Neutrophil (primary cell): ENCODE results near the gene ITPR1.

Experiments used
- H3K27ac ChIP-seq: fragments of 200-600 bp; sonication (generic); 2 replicates; pipeline ENCODE4 v1.5.1; 2016; ENCODE audit warnings: mild to moderate bottlenecking, moderate library complexity
- H3K27me3 ChIP-seq: fragments of 200-600 bp; sonication (generic); 2 replicates; pipeline ENCODE4 v1.6.0; 2016; ENCODE audit warnings: mild to moderate bottlenecking
- H3K36me3 ChIP-seq: fragments of 200-600 bp; sonication (generic); 2 replicates; pipeline ENCODE4 v1.5.1; 2017
- H3K4me1 ChIP-seq, 2 experiments: fragments of 200-600 bp in 1 of 2; sonication (generic) in 1 of 2; 1 replicate in 1 of 2; 2 replicates in 1 of 2; pipeline versions ENCODE4 v1.5.1 to v1.6.1; 2013 to 2016; ENCODE audit warnings: low read depth in 1 of 2, low read length in 1 of 2, mild to moderate bottlenecking in 1 of 2, moderate library complexity in 1 of 2; ENCODE audit not compliant: control insufficient read depth in 1 of 2, insufficient read depth in 1 of 2
- H3K4me3 ChIP-seq, 2 experiments: fragments of 200-600 bp in 1 of 2; sonication (generic) in 1 of 2; 1 replicate in 1 of 2; 2 replicates in 1 of 2; pipeline ENCODE4 v1.5.1; 2013 to 2016; ENCODE audit warnings: low read depth in 1 of 2, low read length in 1 of 2, mild to moderate bottlenecking in 1 of 2, moderate library complexity in 1 of 2
- H3K9me3 ChIP-seq: fragments of 200-600 bp; sonication (generic); 2 replicates; pipeline ENCODE4 v1.5.1; 2016
- CTCF ChIP-seq: fragments of 200-600 bp; sonication (generic); IDR thresholded peaks from 2 replicates; pipeline ENCODE4 v1.5.1; 2016; ENCODE audit warnings: antibody characterized with exemption

Gene ITPR1

DNA sequence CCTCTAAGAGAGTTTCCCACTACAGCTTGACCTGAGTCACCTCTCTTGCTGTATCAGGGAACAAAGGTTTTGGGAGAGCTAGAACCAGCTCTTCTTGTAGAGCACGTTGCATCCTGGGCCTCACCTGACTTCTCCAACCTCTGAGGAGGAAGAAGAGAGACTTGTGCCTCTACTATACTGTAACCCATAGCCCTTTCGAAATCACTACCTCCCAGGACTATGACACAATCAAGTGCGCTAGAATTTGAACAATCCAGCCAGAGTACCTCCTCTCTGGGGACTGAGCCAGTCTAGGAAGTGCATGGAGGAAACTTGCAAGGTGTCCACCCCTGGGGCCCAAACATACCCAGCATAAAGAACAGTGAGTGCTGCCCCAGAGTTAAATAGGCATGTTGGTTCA lies 293.3 kb downstream of the ITPR1 start:
- H3K9me3 ChIP-seq: no peaks in the 10 kb centered on the region
- H3K27me3 ChIP-seq: no peaks in the 10 kb centered on the region
- H3K27ac ChIP-seq: no peak overlapping the region
- H3K36me3 ChIP-seq: no peaks in the 10 kb centered on the region
- H3K4me1 ChIP-seq: peaks cover 5 to 6% of the 10 kb centered on the region in 2 experiments
- no peak overlapping the region for H3K4me3 ChIP-seq
- no peak for TF ChIP-seq CTCF

GRCh38 chr3:4791358-4791757 lies 298.2 kb downstream of the ITPR1 start:
- Histone ChIP-seq H3K36me3 (no peaks in the 10 kb centered on the region), H3K27ac (no peak overlapping the region), H3K4me3 (no peak overlapping the region), H3K4me1 (peaks cover 3 to 4% of the 10 kb centered on the region in 2 experiments), H3K9me3 (no peaks in the 10 kb centered on the region), H3K27me3 (no peaks in the 10 kb centered on the region)
- no peak for TF ChIP-seq CTCF

- H3K36me3 ChIP-seq: no peaks in the 10 kb centered on the region
- H3K27ac ChIP-seq: no peak overlapping the region
- no peaks in the 10 kb centered on the region for H3K9me3 ChIP-seq
- no peaks in the 10 kb centered on the region for H3K27me3 ChIP-seq
- no peaks in the 10 kb centered on the region for H3K4me1 ChIP-seq
- H3K4me3 ChIP-seq: no peak overlapping the region
- no peak for TF ChIP-seq CTCF
Observed at GRCh38 chr3:4793311-4793710, 300.2 kb downstream of the ITPR1 start.

GRCh38 chr3:4794331-4794730 lies 301.2 kb downstream of the ITPR1 start:
- no peaks in the 10 kb centered on the region for H3K36me3 ChIP-seq
- H3K4me3 ChIP-seq: no peak overlapping the region
- H3K27me3 ChIP-seq: no peaks in the 10 kb centered on the region
- H3K4me1 ChIP-seq: no peaks in the 10 kb centered on the region
- no peak overlapping the region for H3K27ac ChIP-seq
- no peak for TF ChIP-seq CTCF
- no peaks in the 10 kb centered on the region for H3K9me3 ChIP-seq

DNA sequence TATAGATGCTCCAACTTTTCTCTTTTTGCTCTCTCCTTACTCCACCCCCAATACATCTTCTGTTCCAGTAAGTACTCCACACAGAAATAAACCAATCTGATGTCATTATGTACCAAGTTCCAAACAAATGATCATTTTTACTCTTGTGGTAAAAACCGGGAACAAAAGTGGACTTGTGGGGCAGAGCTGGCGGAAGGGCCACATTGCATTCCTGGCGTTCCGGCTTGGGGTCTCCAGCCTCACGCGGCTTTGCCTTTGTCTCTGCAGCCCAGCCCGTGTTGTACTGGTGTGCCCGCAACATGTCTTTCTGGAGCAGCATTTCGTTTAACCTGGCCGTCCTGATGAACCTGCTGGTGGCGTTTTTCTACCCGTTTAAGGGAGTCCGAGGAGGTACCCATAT lies 301.6 kb downstream of the ITPR1 start:
- no peak overlapping the region for H3K27ac ChIP-seq
- no peaks in the 10 kb centered on the region for H3K27me3 ChIP-seq
- TF ChIP-seq CTCF: no peak
- no peaks in the 10 kb centered on the region for H3K9me3 ChIP-seq
- H3K4me1 ChIP-seq: no peaks in the 10 kb centered on the region
- H3K36me3 ChIP-seq: no peaks in the 10 kb centered on the region
- no peak overlapping the region for H3K4me3 ChIP-seq

- H3K4me1 ChIP-seq: no peaks in the 10 kb centered on the region
- H3K36me3 ChIP-seq: no peaks in the 10 kb centered on the region
- no peaks in the 10 kb centered on the region for H3K27me3 ChIP-seq
- H3K27ac ChIP-seq: no peak overlapping the region
- no peak for TF ChIP-seq CTCF
- no peak overlapping the region for H3K4me3 ChIP-seq
- no peaks in the 10 kb centered on the region for H3K9me3 ChIP-seq
Observed at GRCh38 chr3:4795905-4796304, 302.8 kb downstream of the ITPR1 start.
